GM12892 (cell line): Measurements from ENCODE around the gene PLPPR4.
"Not testable (repeated sequence)": the region's sequence is repeated elsewhere in the genome, so short reads cannot be mapped to it uniquely, and the experiment has no call there.

Source experiments
- DNase-seq: peaks from one replicate; pipeline ENCODE4 v3.0.0; 2011; ENCODE audit not compliant: insufficient read length
- FAIRE-seq: peaks from 2 replicates; lab custom pipeline; 2011; peaks lifted over from hg19 to GRCh38; lab: Jason Lieb, UNC
- POLR2A ChIP-seq: IDR thresholded peaks from 2 replicates; pipeline ENCODE4 v1.6.1; 2011; ENCODE audit warnings: low read depth, low read length, control low read depth
- POLR2AphosphoS5 ChIP-seq: IDR thresholded peaks from 2 replicates; pipeline ENCODE4 v1.6.1; 2011; ENCODE audit warnings: low read depth, low read length, control low read depth
- TAF1 ChIP-seq: IDR thresholded peaks from 2 replicates; pipeline ENCODE4 v1.6.1; 2011; ENCODE audit warnings: low read depth, mild to moderate bottlenecking, control low read depth, low read length, borderline replicate concordance

Gene PLPPR4

DNA sequence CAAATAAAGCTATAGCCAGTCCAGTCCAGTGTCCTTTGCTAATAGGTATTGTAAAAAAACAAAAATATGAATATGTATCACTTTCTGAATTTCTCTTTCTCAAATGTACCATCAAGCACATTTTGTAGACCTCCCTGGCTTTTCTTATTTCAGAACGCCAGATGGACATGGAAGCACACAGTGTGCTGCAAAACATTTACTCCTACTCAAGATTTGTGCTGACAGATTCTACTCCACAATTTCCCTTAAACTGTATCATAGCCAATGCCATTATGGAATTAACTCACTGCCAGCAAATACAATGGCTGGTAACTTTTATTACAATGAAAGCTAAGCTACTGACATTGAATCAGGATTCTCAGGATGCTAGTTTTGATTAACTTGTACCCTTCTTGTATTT is 30.8 kb upstream of the PLPPR4 start:
- TF ChIP-seq POLR2A (no peak), TAF1 (no peak), POLR2AphosphoS5 (no peak)
- DNase-seq (no peak), FAIRE-seq (no peak)

DNA sequence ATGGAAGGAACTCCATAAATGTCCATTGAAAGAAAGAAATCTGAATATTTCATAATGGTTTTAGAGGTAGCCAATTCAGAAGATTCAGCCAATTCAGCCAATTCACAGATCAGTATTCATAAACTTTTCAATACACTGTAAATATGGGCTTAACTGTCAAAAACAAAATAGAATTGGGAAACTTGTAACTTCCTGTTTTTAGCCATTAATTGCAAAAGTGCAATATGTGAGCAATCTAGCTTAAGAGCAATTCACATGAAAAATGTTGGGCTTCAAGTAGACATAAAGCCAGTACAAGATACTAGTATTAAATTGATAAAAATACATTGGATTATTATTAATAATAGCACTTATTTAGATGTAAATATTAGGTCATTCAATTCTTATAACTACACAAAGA is 27.5 kb upstream of the PLPPR4 start:
- DNase-seq: no peak
- no peak for FAIRE-seq
- TF ChIP-seq POLR2A: no peak
- no peak for TF ChIP-seq TAF1
- no peak for TF ChIP-seq POLR2AphosphoS5

DNA sequence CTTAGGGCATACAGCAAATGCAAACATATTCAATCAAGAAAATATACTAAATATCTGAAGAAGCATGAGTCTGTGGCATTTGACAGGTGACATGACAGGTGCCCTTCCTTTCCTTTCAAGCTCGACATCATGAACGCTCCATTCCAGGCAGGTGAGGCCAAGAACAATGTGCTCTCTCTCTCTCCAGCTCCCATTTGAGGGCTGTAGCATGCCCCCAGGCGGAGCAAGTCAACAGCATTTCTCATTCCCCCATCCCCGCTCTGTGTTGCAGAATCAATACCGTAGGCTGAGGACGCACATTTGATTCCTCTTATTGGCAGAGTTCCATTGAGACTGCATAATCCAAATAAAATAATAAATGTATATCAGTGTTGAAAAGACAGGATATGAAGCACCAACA is 24.6 kb upstream of the PLPPR4 start:
- TF ChIP-seq POLR2AphosphoS5 (no peak), TAF1 (no peak), POLR2A (no peak)
- DNase-seq (no peak), FAIRE-seq (no peak)

DNA sequence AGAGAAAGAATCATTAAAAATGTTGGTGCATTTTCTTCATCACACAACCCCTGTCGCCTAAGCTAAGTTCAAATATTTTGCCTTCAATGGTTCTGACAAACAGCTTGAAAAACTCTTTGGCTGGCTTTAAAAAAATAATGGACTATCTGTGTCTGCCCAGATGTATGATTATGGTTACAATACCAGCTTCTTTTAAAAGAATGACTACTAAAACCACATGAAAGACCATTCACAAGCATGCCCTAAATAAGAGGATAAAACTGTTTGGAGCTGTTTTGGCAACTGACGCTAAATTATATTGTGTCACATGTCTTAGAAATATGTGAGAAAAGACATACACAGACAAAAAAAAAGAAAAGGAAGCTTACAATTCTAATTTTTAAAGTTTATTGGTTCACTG is 23.7 kb upstream of the PLPPR4 start:
- no peak for TF ChIP-seq POLR2A
- TF ChIP-seq TAF1: no peak
- no peak for TF ChIP-seq POLR2AphosphoS5
- no peak for DNase-seq
- FAIRE-seq: no peak

DNA sequence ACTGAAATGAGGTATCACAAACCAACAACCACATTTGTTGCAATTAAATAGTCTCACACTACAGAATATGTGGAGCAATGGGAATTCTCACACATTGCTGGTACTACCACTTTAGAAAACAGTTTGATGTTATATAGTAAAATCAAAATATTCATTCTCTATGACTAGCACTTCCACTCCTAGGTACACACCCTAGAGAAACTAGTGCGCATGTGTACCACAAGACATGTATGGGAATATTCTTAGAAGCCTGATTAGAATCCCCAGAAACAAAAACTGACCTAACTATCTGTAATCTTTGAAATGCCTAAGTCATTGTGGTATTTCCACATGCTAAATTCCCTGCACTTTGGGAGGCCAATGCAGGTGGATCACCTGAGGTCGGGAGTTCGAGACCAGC is 18.1 kb upstream of the PLPPR4 start:
- TF ChIP-seq TAF1 (no peak), POLR2A (no peak), POLR2AphosphoS5 (no peak)
- FAIRE-seq (no peak), DNase-seq (no peak)

DNA sequence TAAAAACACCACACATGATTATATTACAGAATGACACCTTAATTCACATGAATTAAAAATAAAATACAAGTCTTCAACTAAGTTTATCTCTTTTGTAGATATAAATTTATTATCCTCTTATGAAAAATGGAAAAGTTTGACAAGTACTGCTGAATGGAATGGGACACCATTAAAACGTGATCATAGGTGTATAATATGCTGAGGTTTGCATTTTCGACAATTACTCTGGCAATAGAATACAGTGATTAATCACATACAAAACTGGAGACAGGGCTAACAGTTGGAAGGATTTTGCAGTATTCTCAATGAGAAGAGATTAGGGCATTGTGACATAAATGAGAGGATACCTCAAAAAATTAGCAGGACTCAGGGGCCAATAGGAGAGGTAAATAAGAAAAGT is 17.1 kb upstream of the PLPPR4 start:
- DNase-seq (no peak), FAIRE-seq (no peak)
- TF ChIP-seq TAF1 (no peak), POLR2AphosphoS5 (no peak), POLR2A (no peak)

DNA sequence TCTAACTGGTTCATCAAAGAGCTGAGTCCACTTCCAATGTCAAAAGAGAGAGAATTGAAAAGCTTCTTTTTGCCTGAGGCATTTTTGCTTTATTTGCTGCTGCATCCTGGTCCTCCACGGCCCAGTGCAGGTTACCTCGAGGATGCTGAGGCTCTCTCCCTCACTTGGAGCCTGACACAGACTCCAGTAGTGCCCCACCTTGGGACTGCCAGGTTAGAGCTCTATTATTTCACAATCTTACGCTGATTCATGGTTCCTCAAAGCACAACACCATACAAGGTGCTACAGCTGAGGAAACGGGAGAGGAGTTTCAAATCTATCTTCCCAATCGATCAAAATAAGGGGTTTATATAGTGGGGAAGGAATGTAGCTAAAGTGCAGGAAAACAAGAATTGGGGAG is 13.6 kb upstream of the PLPPR4 start:
- DNase-seq: no peak
- TF ChIP-seq POLR2AphosphoS5: no peak
- TF ChIP-seq TAF1: no peak
- no peak for TF ChIP-seq POLR2A
- FAIRE-seq: no peak

DNA sequence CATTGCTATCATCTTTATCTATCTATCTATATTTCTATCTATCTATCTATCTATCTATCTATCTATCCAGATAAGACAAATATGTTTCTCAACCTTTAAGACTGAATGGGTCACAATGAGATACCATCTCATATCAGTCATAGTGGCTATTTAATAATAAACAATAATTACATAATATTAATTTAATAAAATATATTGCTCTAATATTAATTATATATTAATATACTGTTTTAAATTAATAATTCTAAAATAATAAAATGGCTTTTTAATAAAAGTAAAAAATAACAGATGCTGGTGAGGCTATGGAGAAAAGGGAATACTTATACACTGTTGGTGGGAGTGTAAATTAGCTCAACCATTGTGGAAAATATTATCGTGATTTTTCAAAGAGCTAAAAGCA is 13.0 kb upstream of the PLPPR4 start:
- TF ChIP-seq POLR2AphosphoS5: no peak
- TF ChIP-seq POLR2A: no peak
- no peak for TF ChIP-seq TAF1
- DNase-seq (no peak), FAIRE-seq (no peak)

DNA sequence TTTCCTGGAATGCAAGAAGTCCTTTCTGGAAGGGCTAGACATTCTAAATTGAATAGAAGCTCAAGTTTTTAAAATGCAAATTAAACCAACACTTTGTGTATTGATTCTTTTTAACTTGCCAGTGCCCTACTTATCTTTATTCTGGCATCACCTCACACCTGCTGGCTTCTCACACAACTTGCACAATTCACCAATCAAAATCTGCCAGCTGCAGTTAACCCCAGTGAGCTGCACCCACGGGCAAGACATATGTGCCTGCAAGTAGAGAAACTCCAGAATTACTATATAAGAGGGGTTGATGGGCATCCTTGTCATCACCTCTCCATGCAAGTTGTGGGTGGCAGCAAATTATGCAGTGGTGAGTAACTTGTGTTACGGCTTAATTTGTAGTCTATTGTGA is 11.7 kb upstream of the PLPPR4 start:
- FAIRE-seq (no peak), DNase-seq (no peak)
- TF ChIP-seq POLR2AphosphoS5 (no peak), TAF1 (no peak), POLR2A (no peak)

DNA sequence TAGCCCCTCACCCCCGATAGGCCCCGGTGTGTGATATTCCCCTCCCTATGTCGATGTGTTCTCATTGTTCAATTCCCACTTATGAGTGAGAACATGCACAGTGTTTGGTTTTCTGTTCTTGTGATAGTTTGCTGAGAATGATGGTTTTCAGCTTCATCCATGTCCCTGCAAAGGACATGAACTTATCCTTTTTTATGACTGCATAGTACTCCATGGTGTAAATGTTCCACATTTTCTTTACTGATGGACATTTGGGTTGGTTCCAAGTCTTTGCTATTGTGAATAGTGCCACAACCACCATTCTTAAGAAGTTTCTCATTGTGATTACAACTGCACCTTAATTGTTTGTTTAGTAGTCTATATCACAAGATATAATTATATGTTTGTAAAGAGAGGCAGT is 3.9 kb upstream of the PLPPR4 start:
- not testable (repeated sequence) for FAIRE-seq, DNase-seq

DNA sequence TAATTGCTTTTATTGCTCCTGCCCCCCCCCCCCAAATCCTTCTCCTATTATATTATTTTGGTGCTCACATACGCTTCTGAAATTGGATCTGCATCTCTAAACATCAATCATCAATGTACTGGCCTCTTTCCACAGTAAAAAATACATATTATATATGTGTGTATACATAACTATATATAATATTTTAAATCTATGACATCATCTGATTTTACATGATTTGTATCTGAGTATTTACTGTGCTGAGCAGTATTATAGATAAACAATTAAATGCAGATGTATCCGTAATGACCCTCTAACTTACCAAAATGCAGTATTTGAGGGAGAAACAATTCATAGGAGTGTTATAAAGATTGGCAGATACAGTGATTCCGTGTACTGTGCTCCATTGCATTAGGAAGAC is 832 bp downstream of the PLPPR4 start:
- no peak for DNase-seq
- no peak for FAIRE-seq

DNA sequence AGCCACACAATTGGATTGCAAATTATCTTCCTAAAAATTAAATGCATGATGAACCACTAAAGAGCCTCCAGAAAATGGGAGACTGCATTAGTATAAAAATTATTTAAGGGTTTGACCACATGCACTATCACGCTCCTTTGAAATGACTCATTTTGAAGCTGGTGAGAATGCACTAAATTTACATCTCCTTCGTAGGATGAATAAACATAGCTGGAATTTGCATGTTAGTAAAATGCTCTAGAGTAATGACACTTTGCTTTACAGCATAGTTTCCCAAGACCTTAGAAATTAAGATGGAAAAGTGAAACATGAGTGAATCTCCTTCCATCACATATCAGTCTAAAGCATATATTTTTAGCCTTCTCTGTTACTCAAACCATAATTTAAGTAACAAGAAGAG is 2.4 kb downstream of the PLPPR4 start:
- TF ChIP-seq POLR2A (no peak), POLR2AphosphoS5 (no peak), TAF1 (no peak)
- DNase-seq (no peak), FAIRE-seq (no peak)

More for the DNA sequence above, 832 bp downstream of the PLPPR4 start:
- no peak for TF ChIP-seq TAF1
- TF ChIP-seq POLR2A: no peak

DNA sequence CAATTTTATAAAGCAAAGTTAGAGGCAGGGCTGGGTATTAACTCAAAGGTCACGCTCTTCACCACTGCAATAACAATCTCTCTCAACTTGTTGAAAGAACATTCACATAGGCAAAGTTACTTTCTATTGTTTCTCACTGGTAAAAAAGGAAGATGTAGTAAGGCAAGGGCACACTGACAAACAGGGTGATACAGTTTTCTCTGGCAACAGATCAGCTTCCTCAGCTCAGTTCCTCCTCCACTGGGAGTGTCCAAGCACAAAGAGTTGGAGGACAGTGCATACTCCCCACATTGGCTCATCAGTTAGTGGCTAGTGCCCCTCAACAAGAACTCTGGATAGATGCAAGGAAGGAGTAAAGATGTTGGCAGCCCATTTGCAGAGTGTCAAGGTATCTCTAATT is 3.7 kb downstream of the PLPPR4 start:
- FAIRE-seq (no peak), DNase-seq (no peak)
- TF ChIP-seq TAF1: no peak
- TF ChIP-seq POLR2AphosphoS5: no peak
- no peak for TF ChIP-seq POLR2A
